ENCODE measurements around the gene PIGC. TPM values are rescaled to one million over a fixed set of nuclear protein-coding genes. Genes with fewer than 3 reads are reported as not detected.

The PIGC gene
- total and polyA plus RNA-seq, 5 donors from 2014 or later, result 22.6 to 132 (median 124) TPM

DNA sequence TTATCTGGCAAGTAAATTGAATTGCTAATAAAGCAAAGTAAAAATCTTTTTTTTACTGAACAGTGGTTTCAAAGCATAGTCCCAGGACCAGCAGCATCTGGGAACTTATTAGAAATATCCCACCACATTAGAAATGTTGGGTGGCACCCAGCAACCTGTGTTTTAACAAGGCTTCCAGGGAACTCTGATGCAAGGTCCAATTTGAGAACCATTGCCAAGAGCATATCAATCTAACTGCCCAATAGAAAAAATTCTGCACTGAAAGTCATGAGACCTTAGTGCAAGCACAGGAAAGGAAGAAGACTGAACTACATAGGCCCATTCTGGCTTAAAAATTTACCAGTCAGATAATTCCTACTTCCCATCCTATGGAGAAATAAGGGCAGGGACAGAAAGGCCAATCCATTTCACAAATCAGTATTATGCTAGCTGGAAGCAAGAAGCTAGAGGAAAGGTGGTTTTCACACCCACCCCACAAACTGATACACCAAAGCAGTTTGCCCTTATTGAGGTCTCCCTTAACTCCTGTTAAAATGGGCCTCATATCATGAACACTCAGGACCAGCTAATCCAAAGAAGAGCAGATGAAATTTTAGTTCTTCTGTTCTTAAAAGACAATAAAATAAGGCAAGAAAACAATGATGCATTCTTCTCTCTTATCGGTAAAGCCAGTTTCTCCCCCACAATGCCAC, 40.8 kb downstream of the PIGC start:
- peaks cover 17 to 35% (median 21%) of the 10 kb centered on the region in 4 donors for H3K4me1 Mint-ChIP-seq
- no peaks in the 10 kb centered on the region for H3K36me3 Mint-ChIP-seq
- Histone ChIP-seq H3K4me1 (ENCODE audit: control insufficient read depth, insufficient read depth, low read length, poor library complexity, severe bottlenecking) (peaks cover 14% of the 10 kb centered on the region), H3K4me3 (ENCODE audit: low read depth, low read length) (no peak overlapping the region), H3K27ac (ENCODE audit: insufficient read depth, low read length, poor library complexity, severe bottlenecking) (no peak overlapping the region), H3K36me3 (ENCODE audit: control insufficient read depth, insufficient read depth, low read length) (no peaks in the 10 kb centered on the region), H3K27me3 (ENCODE audit: control insufficient read depth, insufficient read depth, low read length) (no peaks in the 10 kb centered on the region), H3K9me3 (ENCODE audit: control insufficient read depth in 2 of 2, low read length in 2 of 2) (no peaks in the 10 kb centered on the region)
- H3K4me3 Mint-ChIP-seq, result no peak overlapping the region
- DNase-seq (no peak), ATAC-seq (ENCODE audit: low read depth in 2 of 2) (no peak)
- no peaks in the 10 kb centered on the region for H3K9me3 Mint-ChIP-seq
- H3K27ac Mint-ChIP-seq, result peak overlapping the region in 1 of 3 donors; percentile 28
- no peaks in the 10 kb centered on the region for H3K27me3 Mint-ChIP-seq

DNA sequence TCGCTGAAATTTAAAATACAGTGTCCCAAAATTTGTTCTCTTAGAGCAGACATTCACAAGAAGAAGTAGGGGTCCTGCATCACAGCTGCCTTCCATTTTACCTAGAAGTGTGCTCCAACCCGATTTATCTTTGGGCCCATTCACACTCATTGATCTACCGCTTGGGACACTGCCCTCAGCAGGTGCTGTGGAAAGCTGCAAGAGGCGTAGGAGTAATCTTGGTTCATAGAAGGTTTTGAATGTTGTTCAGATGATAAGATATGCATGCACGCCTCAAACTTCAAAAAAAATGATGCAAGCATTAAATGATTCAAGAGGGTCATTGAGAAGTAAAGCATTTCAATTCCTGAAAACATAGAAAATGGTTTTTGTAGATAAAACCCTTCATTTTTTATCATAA, 42.0 kb downstream of the PIGC start:
- Histone ChIP-seq H3K4me1 (ENCODE audit: control insufficient read depth, insufficient read depth, low read length, poor library complexity, severe bottlenecking) (peaks cover 16% of the 10 kb centered on the region), H3K9me3 (ENCODE audit: control insufficient read depth in 2 of 2, low read length in 2 of 2) (no peaks in the 10 kb centered on the region), H3K4me3 (ENCODE audit: low read depth, low read length) (no peak overlapping the region), H3K36me3 (ENCODE audit: control insufficient read depth, insufficient read depth, low read length) (no peaks in the 10 kb centered on the region), H3K27me3 (ENCODE audit: control insufficient read depth, insufficient read depth, low read length) (no peaks in the 10 kb centered on the region), H3K27ac (ENCODE audit: insufficient read depth, low read length, poor library complexity, severe bottlenecking) (no peak overlapping the region)
- ATAC-seq (ENCODE audit: low read depth in 2 of 2) (no peak), DNase-seq (peak in 1 of 3 donors; percentile 33)
- no peaks in the 10 kb centered on the region for H3K27me3 Mint-ChIP-seq
- H3K9me3 Mint-ChIP-seq, result no peaks in the 10 kb centered on the region
- no peak overlapping the region for H3K4me3 Mint-ChIP-seq
- no peaks in the 10 kb centered on the region for H3K36me3 Mint-ChIP-seq
- no peak overlapping the region for H3K27ac Mint-ChIP-seq
- H3K4me1 Mint-ChIP-seq, result peaks cover 18 to 45% (median 31%) of the 10 kb centered on the region in 4 donors

DNA sequence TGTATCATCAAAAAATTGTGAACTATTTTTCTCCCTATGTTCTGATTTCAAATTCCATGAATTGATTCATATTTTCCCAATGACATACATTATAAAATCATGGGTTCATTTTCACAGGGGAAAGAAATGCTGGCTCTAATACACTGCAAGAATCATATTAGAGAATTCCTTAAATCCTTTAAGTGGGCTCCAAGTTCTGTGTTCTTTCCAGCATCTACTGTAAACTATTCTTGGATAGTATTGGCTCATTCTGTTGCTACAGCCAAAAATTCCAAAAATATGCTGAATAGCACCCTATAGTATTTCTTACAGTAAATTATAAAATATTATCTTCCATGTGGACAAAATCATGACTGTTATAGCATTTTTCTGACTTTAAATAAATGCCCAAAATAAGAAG, 42.4 kb downstream of the PIGC start:
- Mint-ChIP-seq H3K4me3 (no peak overlapping the region), H3K9me3 (no peaks in the 10 kb centered on the region), H3K27me3 (no peaks in the 10 kb centered on the region), H3K4me1 (peaks cover 18 to 46% (median 32%) of the 10 kb centered on the region in 4 donors), H3K27ac (no peak overlapping the region), H3K36me3 (no peaks in the 10 kb centered on the region)
- H3K4me1 ChIP-seq (ENCODE audit: control insufficient read depth, insufficient read depth, low read length, poor library complexity, severe bottlenecking), result peaks cover 16% of the 10 kb centered on the region
- no peaks in the 10 kb centered on the region for H3K9me3 ChIP-seq (ENCODE audit: control insufficient read depth in 2 of 2, low read length in 2 of 2)
- ATAC-seq (ENCODE audit: low read depth in 2 of 2) (no peak), DNase-seq (no peak)
- H3K27me3 ChIP-seq (ENCODE audit: control insufficient read depth, insufficient read depth, low read length), result no peaks in the 10 kb centered on the region
- no peak overlapping the region for H3K4me3 ChIP-seq (ENCODE audit: low read depth, low read length)
- H3K36me3 ChIP-seq (ENCODE audit: control insufficient read depth, insufficient read depth, low read length), result no peaks in the 10 kb centered on the region
- H3K27ac ChIP-seq (ENCODE audit: insufficient read depth, low read length, poor library complexity, severe bottlenecking), result no peak overlapping the region

GRCh38 chr1:172400722-172401105, 43.2 kb downstream of the PIGC start:
- Histone ChIP-seq H3K27me3 (ENCODE audit: control insufficient read depth, insufficient read depth, low read length) (no peaks in the 10 kb centered on the region), H3K27ac (ENCODE audit: insufficient read depth, low read length, poor library complexity, severe bottlenecking) (no peak overlapping the region), H3K9me3 (ENCODE audit: control insufficient read depth in 2 of 2, low read length in 2 of 2) (no peaks in the 10 kb centered on the region), H3K4me3 (ENCODE audit: low read depth, low read length) (no peak overlapping the region), H3K36me3 (ENCODE audit: control insufficient read depth, insufficient read depth, low read length) (no peaks in the 10 kb centered on the region), H3K4me1 (ENCODE audit: control insufficient read depth, insufficient read depth, low read length, poor library complexity, severe bottlenecking) (peaks cover 16% of the 10 kb centered on the region)
- peak overlapping the region in 2 of 3 donors; percentile 2 to 40 for H3K27ac Mint-ChIP-seq
- no peaks in the 10 kb centered on the region for H3K9me3 Mint-ChIP-seq
- no peak overlapping the region for H3K4me3 Mint-ChIP-seq
- ATAC-seq (ENCODE audit: low read depth in 2 of 2) (no peak), DNase-seq (no peak)
- no peaks in the 10 kb centered on the region for H3K36me3 Mint-ChIP-seq
- H3K27me3 Mint-ChIP-seq, result no peaks in the 10 kb centered on the region
- H3K4me1 Mint-ChIP-seq, result peaks cover 18 to 53% (median 37%) of the 10 kb centered on the region in 4 donors

DNA sequence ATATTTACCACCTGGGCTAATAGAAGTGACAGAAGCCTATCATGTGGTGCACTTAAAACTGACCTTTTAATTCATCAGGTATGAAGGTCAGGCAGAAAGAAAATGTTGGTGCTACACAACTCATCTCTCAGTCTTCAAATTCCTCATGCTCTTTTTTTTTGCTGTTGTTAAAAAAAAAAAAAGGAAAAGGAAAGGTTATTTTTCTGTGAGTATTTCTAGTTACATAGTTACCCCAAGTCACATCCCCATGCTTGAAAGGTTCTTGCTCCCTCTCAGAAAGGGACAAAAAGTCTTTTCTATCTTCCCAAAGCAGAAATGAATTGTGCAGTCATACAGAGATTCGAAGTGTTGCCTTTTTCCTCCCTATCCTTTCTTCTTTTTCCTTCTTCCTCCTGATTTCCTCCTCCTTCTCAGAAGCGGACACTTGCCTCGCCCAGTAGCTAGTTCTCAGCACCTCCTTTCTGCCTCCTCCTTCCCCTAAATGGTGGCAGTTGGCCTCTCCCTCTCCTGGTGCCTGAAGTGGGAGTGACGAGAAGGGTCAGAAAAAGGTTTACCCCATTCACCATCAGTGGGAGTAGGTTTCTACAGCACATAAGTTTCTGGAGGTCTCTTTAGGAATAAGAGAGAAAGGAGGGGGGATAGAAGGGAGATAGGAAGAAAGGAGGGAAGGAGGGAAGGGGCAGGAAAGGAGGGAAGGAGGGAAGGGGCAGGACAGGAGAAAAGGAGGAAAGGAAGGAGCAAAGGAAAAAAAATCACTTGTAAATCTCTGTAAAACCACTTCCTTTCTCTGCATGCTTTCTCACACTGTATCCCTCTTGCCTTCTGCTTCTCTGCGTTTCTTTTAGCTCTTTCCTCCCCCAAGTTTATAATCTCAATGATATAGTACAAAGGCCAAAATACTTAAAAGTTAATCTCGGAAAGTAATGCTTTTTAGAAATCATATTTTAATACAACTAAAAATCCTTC, 43.8 kb downstream of the PIGC start:
- Mint-ChIP-seq H3K9me3 (no peaks in the 10 kb centered on the region), H3K36me3 (no peaks in the 10 kb centered on the region), H3K4me3 (peak overlapping the region in 2 of 4 donors; percentile 15 to 71), H3K4me1 (peaks cover 18 to 60% (median 41%) of the 10 kb centered on the region in 4 donors), H3K27me3 (no peaks in the 10 kb centered on the region), H3K27ac (peak overlapping the region; percentile 42 to 97 (median 70))
- no peaks in the 10 kb centered on the region for H3K27me3 ChIP-seq (ENCODE audit: control insufficient read depth, insufficient read depth, low read length)
- DNase-seq (no peak), ATAC-seq (ENCODE audit: low read depth in 2 of 2) (no peak)
- H3K4me3 ChIP-seq (ENCODE audit: low read depth, low read length), result peak overlapping the region; percentile 78
- H3K9me3 ChIP-seq (ENCODE audit: control insufficient read depth in 2 of 2, low read length in 2 of 2), result no peaks in the 10 kb centered on the region
- H3K27ac ChIP-seq (ENCODE audit: insufficient read depth, low read length, poor library complexity, severe bottlenecking), result no peak overlapping the region
- H3K4me1 ChIP-seq (ENCODE audit: control insufficient read depth, insufficient read depth, low read length, poor library complexity, severe bottlenecking), result peaks cover 21% of the 10 kb centered on the region
- H3K36me3 ChIP-seq (ENCODE audit: control insufficient read depth, insufficient read depth, low read length), result no peaks in the 10 kb centered on the region

GRCh38 chr1:172398970-172399755, 44.7 kb downstream of the PIGC start:
- Histone ChIP-seq H3K4me1 (ENCODE audit: control insufficient read depth, insufficient read depth, low read length, poor library complexity, severe bottlenecking) (peaks cover 28% of the 10 kb centered on the region), H3K36me3 (ENCODE audit: control insufficient read depth, insufficient read depth, low read length) (no peaks in the 10 kb centered on the region), H3K4me3 (ENCODE audit: low read depth, low read length) (peak overlapping the region; percentile 78), H3K9me3 (ENCODE audit: control insufficient read depth in 2 of 2, low read length in 2 of 2) (no peaks in the 10 kb centered on the region), H3K27ac (ENCODE audit: insufficient read depth, low read length, poor library complexity, severe bottlenecking) (no peak overlapping the region), H3K27me3 (ENCODE audit: control insufficient read depth, insufficient read depth, low read length) (no peaks in the 10 kb centered on the region)
- peaks cover 27 to 68% (median 50%) of the 10 kb centered on the region in 4 donors for H3K4me1 Mint-ChIP-seq
- peak in 2 of 3 donors; percentile 63 to 71 for DNase-seq
- H3K36me3 Mint-ChIP-seq, result no peaks in the 10 kb centered on the region
- peak; percentile 62 to 66 for ATAC-seq (ENCODE audit: low read depth in 2 of 2)
- no peaks in the 10 kb centered on the region for H3K9me3 Mint-ChIP-seq
- H3K4me3 Mint-ChIP-seq, result peak overlapping the region; percentile 5 to 84 (median 74)
- H3K27ac Mint-ChIP-seq, result peak overlapping the region; percentile 42 to 97 (median 89)
- no peaks in the 10 kb centered on the region for H3K27me3 Mint-ChIP-seq

- Histone ChIP-seq H3K27ac (ENCODE audit: insufficient read depth, low read length, poor library complexity, severe bottlenecking) (peak overlapping the region; percentile 49), H3K27me3 (ENCODE audit: control insufficient read depth, insufficient read depth, low read length) (no peaks in the 10 kb centered on the region), H3K4me1 (ENCODE audit: control insufficient read depth, insufficient read depth, low read length, poor library complexity, severe bottlenecking) (peaks cover 32% of the 10 kb centered on the region), H3K36me3 (ENCODE audit: control insufficient read depth, insufficient read depth, low read length) (no peaks in the 10 kb centered on the region), H3K4me3 (ENCODE audit: low read depth, low read length) (no peak overlapping the region), H3K9me3 (ENCODE audit: control insufficient read depth in 2 of 2, low read length in 2 of 2) (no peaks in the 10 kb centered on the region)
- H3K27me3 Mint-ChIP-seq, result no peaks in the 10 kb centered on the region
- ATAC-seq (ENCODE audit: low read depth in 2 of 2) (no peak), DNase-seq (no peak)
- no peaks in the 10 kb centered on the region for H3K9me3 Mint-ChIP-seq
- no peaks in the 10 kb centered on the region for H3K36me3 Mint-ChIP-seq
- H3K4me3 Mint-ChIP-seq, result no peak overlapping the region
- H3K4me1 Mint-ChIP-seq, result peaks cover 32 to 78% (median 59%) of the 10 kb centered on the region in 4 donors
- H3K27ac Mint-ChIP-seq, result peak overlapping the region in 2 of 3 donors; percentile 42 to 65
Measured at GRCh38 chr1:172398193-172398592, 45.7 kb downstream of the PIGC start.

Measured in CD4-positive, CD25-positive, alpha-beta regulatory T cell (primary cell).